T-helper 2 cell (primary cell): ENCODE data around the gene DNAH14.

Experiments
- DNase-seq, 5 experiments: peaks; one replicate each; pipeline versions ENCODE4 v3.0.0 to v3.0.0-alpha.2; 2012 to 2022

DNAH14 gene

GRCh38 chr1:225434046-225434445 lies 504.6 kb downstream of the DNAH14 start:
- DNase-seq, result no peak

- DNase-seq, result no peak
Observed at GRCh38 chr1:225435076-225435475, 505.6 kb downstream of the DNAH14 start.

DNA sequence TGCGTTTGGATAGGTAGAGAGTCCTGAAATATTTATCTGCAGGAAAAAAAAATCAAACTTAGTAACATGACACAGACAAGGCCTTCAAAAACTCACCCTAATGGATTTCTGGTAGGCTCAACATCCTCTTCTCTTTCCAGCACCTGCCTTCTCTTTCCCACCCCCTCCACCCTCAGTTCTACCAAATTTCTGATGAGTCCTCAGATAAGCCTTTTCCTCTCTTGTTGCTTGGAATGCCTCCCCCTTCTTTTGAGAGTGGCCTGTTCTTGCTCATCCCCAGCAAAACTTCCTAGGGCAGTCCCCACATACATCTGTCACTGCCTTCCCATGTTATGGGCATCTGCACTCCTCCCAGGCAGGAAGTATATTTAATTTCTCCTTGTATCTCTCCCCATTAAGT lies 506.0 kb downstream of the DNAH14 start:
- no peak for DNase-seq

DNA sequence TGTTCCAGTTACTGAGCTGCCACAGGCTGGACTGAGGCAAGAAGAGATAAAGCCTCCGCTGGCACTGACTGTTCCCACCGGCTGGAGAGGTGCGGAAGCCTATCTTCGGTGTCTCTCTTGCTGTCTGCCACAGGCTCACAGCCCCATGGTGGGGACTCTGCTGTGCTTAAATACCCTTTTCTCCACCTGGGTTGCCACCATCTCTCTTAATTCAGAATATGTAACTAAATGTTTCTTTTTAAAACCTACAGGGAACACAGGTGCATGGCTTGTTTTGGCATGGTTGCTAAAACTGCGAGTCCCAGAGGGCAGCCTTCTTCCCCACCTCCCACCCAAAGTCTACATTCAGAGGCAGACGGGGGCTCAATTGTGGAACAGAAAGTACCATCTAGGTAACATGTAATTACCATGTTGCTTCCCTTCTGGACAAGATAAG lies 506.5 kb downstream of the DNAH14 start:
- no peak for DNase-seq

GRCh38 chr1:225437710-225438437 lies 508.4 kb downstream of the DNAH14 start:
- no peak for DNase-seq

DNA sequence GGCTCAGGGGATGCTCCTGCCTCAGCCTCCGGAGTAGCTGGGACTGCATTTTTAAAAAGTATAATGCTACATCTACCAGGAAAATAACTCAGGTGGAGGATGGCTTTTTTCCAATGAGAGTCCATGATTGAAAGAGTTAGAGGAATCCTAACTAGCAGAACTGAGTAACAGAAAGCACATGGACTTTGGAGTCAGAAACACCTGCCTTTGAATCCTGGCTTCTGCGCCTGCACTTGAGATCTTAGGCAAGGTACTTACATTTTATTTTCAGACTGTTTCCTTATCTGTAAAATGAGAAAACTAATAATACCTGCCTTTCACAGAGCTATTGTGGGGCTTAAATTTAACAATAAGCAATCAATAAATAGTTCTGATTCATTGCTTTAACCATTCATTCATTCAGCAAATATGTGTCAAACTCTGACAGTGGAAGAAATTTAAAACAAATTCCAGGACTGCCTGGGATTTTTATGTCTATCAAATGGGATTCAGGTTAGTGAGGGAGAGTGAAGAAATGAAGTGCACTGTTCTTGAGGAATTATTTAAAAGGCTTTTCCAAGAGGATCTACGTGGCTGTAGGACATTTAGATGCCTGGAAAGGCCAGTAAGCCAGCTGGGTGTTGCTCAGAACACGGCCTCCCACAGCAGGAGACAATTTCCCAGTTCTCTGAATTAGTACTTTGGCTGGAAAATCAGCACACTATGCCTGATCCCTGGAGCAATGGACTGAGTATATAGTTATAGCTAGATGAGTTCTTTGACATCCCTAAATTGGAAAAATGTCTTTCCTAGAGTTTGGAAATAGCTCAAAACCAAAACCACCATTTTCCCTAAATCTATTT lies 511.1 kb downstream of the DNAH14 start:
- no peak for DNase-seq

DNA sequence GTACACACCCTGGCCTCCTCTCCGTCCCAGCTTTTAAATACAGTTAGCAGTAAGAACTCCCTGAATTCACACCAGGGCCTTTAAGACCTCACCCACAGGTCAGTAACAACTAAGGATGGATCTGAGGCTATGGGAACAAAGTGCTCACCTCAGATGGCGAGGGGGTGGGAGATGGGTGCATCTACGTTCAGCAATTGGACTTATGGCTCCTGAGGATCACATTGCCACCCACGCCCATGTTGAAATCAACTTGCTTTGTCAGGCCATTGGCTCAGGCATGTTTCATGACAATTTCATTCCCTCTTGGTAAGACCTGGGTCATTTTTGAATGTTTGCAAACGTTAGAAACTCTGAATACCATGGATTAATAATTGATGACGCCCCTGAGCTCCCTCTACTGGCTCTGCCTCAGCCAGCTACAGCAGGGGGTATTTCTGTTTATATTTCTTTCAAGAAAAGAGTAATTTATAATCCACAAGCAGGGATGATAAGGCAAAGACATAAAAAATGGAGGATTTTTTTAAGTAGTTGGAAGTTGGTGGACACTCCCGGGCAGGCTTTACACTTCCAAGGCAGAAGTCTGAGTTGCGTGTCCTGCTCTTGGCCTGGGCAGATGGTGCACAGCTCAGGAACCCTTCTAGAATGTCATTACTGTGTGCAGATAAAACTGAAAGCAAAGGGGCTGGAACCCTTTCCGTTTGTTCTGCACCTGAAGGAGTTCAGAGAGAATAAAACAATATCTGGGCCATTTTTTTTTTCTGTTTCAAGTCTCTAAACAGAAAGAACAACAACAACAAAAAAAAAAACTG lies 512.0 kb downstream of the DNAH14 start:
- peak in 1 of 5 experiments; percentile 40 for DNase-seq

DNA sequence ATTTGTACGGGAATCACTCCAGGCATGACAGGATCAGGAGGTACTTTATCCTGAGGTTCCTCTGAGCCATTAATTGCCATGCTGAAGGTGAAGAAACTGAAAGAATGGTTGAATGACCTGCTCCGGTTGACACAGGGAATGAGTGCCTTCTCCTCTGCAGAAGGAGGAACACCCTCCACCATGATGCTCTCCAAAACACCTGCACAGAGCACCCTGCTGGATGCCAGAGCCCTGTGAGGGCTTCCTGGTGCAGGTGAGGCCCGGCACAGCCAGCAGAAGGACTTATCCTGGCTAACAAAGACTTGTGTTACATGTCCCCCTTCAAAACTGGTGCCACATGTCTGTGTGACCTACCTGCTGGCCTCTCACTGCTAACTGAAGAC lies 512.6 kb downstream of the DNAH14 start:
- no peak for DNase-seq

DNA sequence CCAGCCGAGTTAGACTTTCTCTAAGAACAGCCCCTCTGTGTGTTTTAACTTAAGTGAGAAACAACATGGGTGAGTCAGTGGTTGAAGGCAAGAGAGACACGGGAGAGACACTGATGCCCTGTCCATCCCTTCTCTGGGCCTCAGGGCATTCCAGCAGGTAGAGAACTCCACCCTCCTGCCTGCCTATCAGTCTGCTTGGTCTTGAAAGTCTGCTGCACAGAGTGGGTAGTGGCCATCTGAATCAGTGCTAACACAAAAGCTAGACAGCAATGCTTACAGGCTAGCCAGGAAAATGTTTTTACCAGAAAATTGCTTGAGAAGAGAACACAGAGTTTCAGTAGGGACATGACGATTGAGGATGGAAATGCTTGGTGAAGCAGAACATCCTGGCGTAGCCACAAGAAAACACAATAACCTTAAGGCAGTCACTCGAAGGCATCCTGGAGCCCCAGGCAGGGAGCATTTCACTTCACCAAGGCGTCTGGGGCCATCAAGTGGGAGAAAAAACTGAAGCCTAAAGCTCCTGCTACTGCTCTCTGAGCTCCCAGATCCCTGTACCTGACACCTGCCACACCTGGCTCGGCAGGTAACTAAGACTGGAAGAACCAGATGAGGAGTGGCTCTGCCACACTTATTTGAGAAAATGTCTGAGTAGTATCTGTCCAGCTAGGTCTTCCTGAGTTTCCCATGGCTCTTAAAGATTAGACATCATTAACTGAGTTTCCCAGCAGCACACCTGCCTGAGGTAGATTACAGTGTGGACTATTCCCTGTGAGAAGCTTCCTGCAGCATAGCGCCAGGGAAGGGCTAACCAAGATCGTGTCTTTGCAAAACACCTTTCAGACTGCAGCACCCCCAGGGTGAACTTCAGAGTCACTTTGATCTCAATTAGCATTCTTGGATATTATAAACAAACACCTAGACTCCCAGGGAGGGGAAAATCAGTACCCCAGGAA lies 516.4 kb downstream of the DNAH14 start:
- DNase-seq, result peak in 1 of 5 experiments; percentile 57

DNA sequence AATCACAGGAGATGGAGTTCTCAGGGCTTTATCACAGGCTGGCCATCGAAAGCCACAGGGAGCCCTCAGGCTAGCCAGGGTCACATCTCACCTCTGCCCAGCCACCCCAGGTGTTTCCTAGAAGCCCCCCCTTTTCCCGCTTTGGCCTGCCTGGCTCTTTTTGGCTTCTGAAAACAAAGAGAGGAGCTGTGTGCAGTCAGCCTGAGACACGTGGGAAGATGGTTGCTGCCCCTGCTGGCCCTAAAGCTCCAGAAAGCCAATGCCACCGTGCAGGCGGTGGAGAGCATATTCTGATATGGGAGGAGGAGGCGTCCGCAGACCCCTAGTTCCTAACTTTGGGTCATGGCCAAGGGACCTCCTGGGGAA lies 517.1 kb downstream of the DNAH14 start:
- no peak for DNase-seq

DNA sequence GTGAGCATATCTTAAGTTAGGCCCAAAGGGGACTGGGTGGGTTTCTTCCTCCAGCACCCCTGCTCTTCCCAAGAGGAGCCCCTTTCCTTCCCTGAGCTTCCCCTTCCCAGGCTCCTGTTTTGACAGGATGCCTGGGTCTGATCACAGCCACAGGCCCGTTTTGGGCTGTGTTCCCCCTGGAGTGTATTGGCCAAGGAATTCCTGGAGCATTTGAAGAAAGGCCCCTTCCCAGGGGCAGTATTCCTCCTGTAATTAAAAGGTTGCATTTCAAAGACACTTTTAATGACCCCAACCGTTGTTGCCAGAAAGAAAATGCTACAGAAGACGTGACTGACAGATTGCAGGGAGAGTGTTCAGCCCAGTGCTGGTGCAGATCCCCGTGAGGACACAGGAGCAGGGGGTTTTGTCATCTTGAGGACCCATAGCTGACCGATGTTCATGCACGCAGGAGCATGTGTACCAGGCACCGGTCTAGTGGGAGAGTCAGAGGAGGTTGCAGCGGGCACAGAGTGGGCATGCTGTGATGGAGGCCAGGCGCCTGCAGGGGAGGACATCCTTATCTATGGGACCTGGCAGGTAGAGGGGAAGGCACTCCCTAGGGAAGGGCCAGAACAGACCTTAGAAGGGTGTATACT lies 517.6 kb downstream of the DNAH14 start:
- DNase-seq, result no peak

- DNase-seq, result no peak
Observed at GRCh38 chr1:225447650-225448089, 518.2 kb downstream of the DNAH14 start.

- no peak for DNase-seq
Observed at GRCh38 chr1:225448146-225448805, 518.8 kb downstream of the DNAH14 start.
